Neural progenitor cell (in vitro differentiated cells): ENCODE measurements around the gene TSPOAP1. TPM values are rescaled to one million over a fixed set of nuclear protein-coding genes. Genes with fewer than 3 reads are reported as not detected.

Experiments used
- DNase-seq: peaks from one replicate; pipeline ENCODE4 v3.0.0-alpha.2; 2016; ENCODE audit warnings: low spot score
- H2AFZ ChIP-seq: fragments of 200-600 bp; sonication (generic); replicated peaks from 2 replicates; pipeline ENCODE4 v1.6.1; 2016; ENCODE audit warnings: antibody characterized with exemption
- H3F3A ChIP-seq: fragments of 200-600 bp; sonication (generic); 2 replicates; pipeline ENCODE4 v1.6.1; 2016; ENCODE audit warnings: antibody characterized with exemption, low read depth
- H3K27ac ChIP-seq: fragments of 200-600 bp; sonication (generic); 2 replicates; pipeline ENCODE4 v1.5.1; 2016; ENCODE audit warnings: mild to moderate bottlenecking
- H3K27me3 ChIP-seq: fragments of 200-600 bp; sonication (generic); 2 replicates; pipeline ENCODE4 v1.6.1; 2016; ENCODE audit warnings: mild to moderate bottlenecking, moderate library complexity
- H3K36me3 ChIP-seq: fragments of 200-600 bp; sonication (generic); 2 replicates; pipeline ENCODE4 v1.5.1; 2016
- H3K4me1 ChIP-seq: fragments of 200-600 bp; sonication (generic); 2 replicates; pipeline ENCODE4 v1.6.1; 2016; ENCODE audit warnings: mixed run types
- H3K4me2 ChIP-seq: fragments of 200-600 bp; sonication (generic); 2 replicates; pipeline ENCODE4 v1.6.1; 2016
- H3K4me3 ChIP-seq: fragments of 200-600 bp; sonication (generic); 2 replicates; pipeline ENCODE4 v1.5.1; 2016
- H3K79me2 ChIP-seq: fragments of 200-600 bp; sonication (generic); 2 replicates; pipeline ENCODE4 v1.6.1; 2016; ENCODE audit warnings: low read depth
- H3K9ac ChIP-seq: fragments of 200-600 bp; sonication (generic); 2 replicates; pipeline ENCODE4 v1.6.1; 2016
- H3K9me3 ChIP-seq: fragments of 200-600 bp; sonication (generic); 2 replicates; pipeline ENCODE4 v1.5.1; 2016; ENCODE audit warnings: low read depth
- H4K20me1 ChIP-seq: fragments of 200-600 bp; sonication (generic); 2 replicates; pipeline ENCODE4 v1.6.1; 2016; ENCODE audit warnings: low read depth
- H3K27ac Mint-ChIP-seq: 3 replicates; pipeline ENCODE4 v1.8.0; 2021; ENCODE audit warnings: mixed read lengths
- H3K27me3 Mint-ChIP-seq: 2 replicates; pipeline ENCODE4 v1.8.0; 2022; ENCODE audit warnings: low read depth, mild to moderate bottlenecking, inconsistent platforms, moderate library complexity, mixed read lengths; ENCODE audit not compliant: insufficient read depth
- H3K36me3 Mint-ChIP-seq: 3 replicates; pipeline ENCODE4 v1.8.0; 2021; ENCODE audit warnings: mixed read lengths
- H3K4me1 Mint-ChIP-seq: 3 replicates; pipeline ENCODE4 v1.8.0; 2021; ENCODE audit warnings: mixed read lengths
- H3K4me3 Mint-ChIP-seq: 3 replicates; pipeline ENCODE4 v1.8.0; 2021; ENCODE audit warnings: mild to moderate bottlenecking, moderate library complexity, mixed read lengths
- H3K9me3 Mint-ChIP-seq: 3 replicates; pipeline ENCODE4 v1.8.0; 2020; ENCODE audit warnings: mixed read lengths
- CTCF ChIP-seq: fragments of 200-600 bp; sonication (generic); IDR thresholded peaks from 2 replicates; pipeline ENCODE4 v1.5.1; 2017; ENCODE audit warnings: antibody characterized with exemption, mild to moderate bottlenecking
- EZH2 ChIP-seq: fragments of 200-600 bp; sonication (generic); IDR thresholded peaks from 2 replicates; pipeline ENCODE4 v1.6.1; 2017; ENCODE audit warnings: antibody characterized with exemption, mild to moderate bottlenecking, moderate library complexity
- EZH2phosphoT487 ChIP-seq: fragments of 200-600 bp; sonication (generic); IDR thresholded peaks from 2 replicates; pipeline ENCODE4 v1.6.1; 2017; ENCODE audit warnings: antibody characterized with exemption
- total RNA-seq: library from RNA; depleted of rRNA; stranded (reverse); fragments of >200 nt; gene quantifications from 2 replicates; pipeline ENCODE4 v1.2.3, GENCODE V29; 2015; ENCODE audit warnings: low replicate concordance

TSPOAP1 gene
- total RNA-seq, 1 donor from 2014 or later: 13.8 TPM

- H3K27me3 Mint-ChIP-seq: peaks cover 7% of the 10 kb centered on the region
- Histone ChIP-seq H3K27ac (no peak overlapping the region), H3K9me3 (no peaks in the 10 kb centered on the region)
Observed at GRCh38 chr17:58351182-58351581, 22.6 kb upstream of the TSPOAP1 start.

GRCh38 chr17:58348038-58348437 is 19.4 kb upstream of the TSPOAP1 start:
- TF ChIP-seq EZH2 (no peak), EZH2phosphoT487 (no peak), CTCF (no peak)
- peaks cover 14% of the 10 kb centered on the region for H3K36me3 ChIP-seq
- H2AFZ ChIP-seq: no peak overlapping the region
- H3K36me3 Mint-ChIP-seq: peaks cover 18% of the 10 kb centered on the region
- peaks cover 9% of the 10 kb centered on the region for H3K27me3 Mint-ChIP-seq
- H3K4me1 ChIP-seq: peaks cover 9% of the 10 kb centered on the region
- peaks cover 16% of the 10 kb centered on the region for H3K79me2 ChIP-seq
- peaks cover 6% of the 10 kb centered on the region for H3K4me1 Mint-ChIP-seq
- no peak overlapping the region for H3K4me3 Mint-ChIP-seq
- H3K27me3 ChIP-seq: no peaks in the 10 kb centered on the region
- H3K9me3 Mint-ChIP-seq: no peaks in the 10 kb centered on the region
- no peaks in the 10 kb centered on the region for H4K20me1 ChIP-seq
- no peak for DNase-seq
- no peak overlapping the region for H3K4me2 ChIP-seq
- peaks cover 12% of the 10 kb centered on the region for H3F3A ChIP-seq
- no peak overlapping the region for H3K27ac ChIP-seq
- no peak overlapping the region for H3K9ac ChIP-seq
- H3K27ac Mint-ChIP-seq: no peak overlapping the region
- no peaks in the 10 kb centered on the region for H3K9me3 ChIP-seq
- H3K4me3 ChIP-seq: no peak overlapping the region

More at GRCh38 chr17:58351182-58351581, 22.6 kb upstream of the TSPOAP1 start:
- no peak for DNase-seq
- no peak overlapping the region for H2AFZ ChIP-seq
- TF ChIP-seq CTCF (no peak), EZH2phosphoT487 (no peak), EZH2 (no peak)
- peaks cover 16% of the 10 kb centered on the region for H3F3A ChIP-seq
- H3K9ac ChIP-seq: peak overlapping the region; percentile 93
- H3K27me3 ChIP-seq: no peaks in the 10 kb centered on the region
- Mint-ChIP-seq H3K4me1 (peaks cover 15% of the 10 kb centered on the region), H3K4me3 (peak overlapping the region; percentile 100), H3K9me3 (no peaks in the 10 kb centered on the region), H3K27ac (no peak overlapping the region), H3K36me3 (peaks cover 15% of the 10 kb centered on the region)
- peaks cover 14% of the 10 kb centered on the region for H3K36me3 ChIP-seq
- H3K4me2 ChIP-seq: peak overlapping the region; percentile 93
- peaks cover 16% of the 10 kb centered on the region for H3K79me2 ChIP-seq
- no peaks in the 10 kb centered on the region for H4K20me1 ChIP-seq
- peak overlapping the region; percentile 92 for H3K4me3 ChIP-seq
- peaks cover 18% of the 10 kb centered on the region for H3K4me1 ChIP-seq

DNA sequence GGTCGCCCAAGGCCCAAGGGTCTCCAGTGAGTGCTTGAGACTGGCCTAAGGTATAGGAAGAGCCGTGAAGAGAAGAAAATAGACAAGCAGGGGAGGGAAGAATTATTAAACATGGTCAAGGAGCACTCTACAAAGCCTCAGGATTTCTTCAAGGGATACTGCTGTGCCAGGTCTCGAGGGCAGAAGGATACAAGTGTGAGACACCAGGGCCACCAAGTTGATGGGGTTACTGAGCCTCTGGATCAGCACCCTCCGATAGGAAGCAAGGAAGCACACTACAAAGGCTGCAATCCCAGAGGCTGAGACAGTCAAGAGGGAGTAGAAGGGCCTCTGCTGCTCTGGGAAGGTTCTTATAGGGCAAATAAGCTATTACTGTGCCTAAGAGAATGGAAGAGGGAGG is 16.9 kb upstream of the TSPOAP1 start:
- Histone ChIP-seq H3K4me1 (no peaks in the 10 kb centered on the region), H3F3A (peaks cover 5% of the 10 kb centered on the region), H3K27ac (no peak overlapping the region), H4K20me1 (no peaks in the 10 kb centered on the region), H3K27me3 (no peaks in the 10 kb centered on the region), H3K4me2 (no peak overlapping the region), H3K9me3 (no peaks in the 10 kb centered on the region), H3K9ac (no peak overlapping the region), H2AFZ (no peak overlapping the region), H3K79me2 (peaks cover 1% of the 10 kb centered on the region), H3K36me3 (peaks cover 14% of the 10 kb centered on the region), H3K4me3 (no peak overlapping the region)
- Mint-ChIP-seq H3K4me3 (no peak overlapping the region), H3K27me3 (peaks cover 7% of the 10 kb centered on the region), H3K9me3 (no peaks in the 10 kb centered on the region), H3K4me1 (no peaks in the 10 kb centered on the region), H3K36me3 (peaks cover 16% of the 10 kb centered on the region), H3K27ac (no peak overlapping the region)
- DNase-seq: no peak
- TF ChIP-seq EZH2phosphoT487 (no peak), EZH2 (no peak), CTCF (no peak)
